Mesendoderm (in vitro differentiated cells): ENCODE data around the gene FBXO10.
A peak's percentile ranks its signal among the peaks of the same experiment; 100 is the strongest.
"Not testable (repeated sequence)": the region's sequence is repeated elsewhere in the genome, so short reads cannot be mapped to it uniquely, and the experiment has no call there.

ENCODE experiments used
- DNase-seq: peaks from one replicate; pipeline ENCODE4 v3.0.0; 2013
- H2AK5ac ChIP-seq: 2 replicates; pipeline ENCODE4 v1.6.1; 2013; ENCODE audit warnings: low read length, inconsistent platforms
- H2BK120ac ChIP-seq: 2 replicates; pipeline ENCODE4 v1.6.1; 2013; ENCODE audit warnings: low read depth, mild to moderate bottlenecking, low read length, moderate library complexity, mixed read lengths
- H2BK15ac ChIP-seq: replicated peaks from 2 replicates; pipeline ENCODE4 v1.6.1; 2013; ENCODE audit warnings: low read depth, mild to moderate bottlenecking, moderate library complexity
- H2BK5ac ChIP-seq: 2 replicates; pipeline ENCODE4 v1.6.1; 2013; ENCODE audit warnings: low read length, inconsistent platforms
- H3K18ac ChIP-seq: 2 replicates; pipeline ENCODE4 v1.6.1; 2013; ENCODE audit warnings: mild to moderate bottlenecking, low read length, mixed read lengths
- H3K23ac ChIP-seq: one replicate; pipeline ENCODE4 v1.6.1; 2013; ENCODE audit warnings: low read length
- H3K27ac ChIP-seq: 2 replicates; pipeline ENCODE4 v1.5.1; 2013; ENCODE audit warnings: low read depth, mild to moderate bottlenecking, inconsistent platforms, low read length, moderate library complexity
- H3K27me3 ChIP-seq: 2 replicates; pipeline ENCODE4 v1.6.1; 2013; ENCODE audit warnings: low read length, control low read depth, mild to moderate bottlenecking, inconsistent platforms; ENCODE audit not compliant: insufficient read depth, poor library complexity
- H3K36me3 ChIP-seq: 2 replicates; pipeline ENCODE4 v1.6.1; 2013; ENCODE audit warnings: low read length, inconsistent platforms; ENCODE audit not compliant: control insufficient read depth, insufficient read depth
- H3K4ac ChIP-seq: one replicate; pipeline ENCODE4 v1.6.1; 2013; ENCODE audit warnings: low read depth, mild to moderate bottlenecking, low read length, moderate library complexity
- H3K4me1 ChIP-seq: 2 replicates; pipeline ENCODE4 v1.6.1; 2013; ENCODE audit warnings: low read depth, low read length, inconsistent platforms; ENCODE audit not compliant: control insufficient read depth
- H3K4me2 ChIP-seq: 2 replicates; pipeline ENCODE4 v1.6.1; 2013; ENCODE audit warnings: low read length
- H3K4me3 ChIP-seq: 2 replicates; pipeline ENCODE4 v1.5.1; 2013; ENCODE audit warnings: mild to moderate bottlenecking, low read length
- H3K56ac ChIP-seq: one replicate; pipeline ENCODE4 v1.6.1; 2013; ENCODE audit warnings: low read length
- H3K79me1 ChIP-seq: 2 replicates; pipeline ENCODE4 v1.6.1; 2013; ENCODE audit warnings: low read length, inconsistent platforms
- H3K79me2 ChIP-seq: 2 replicates; pipeline ENCODE4 v1.6.1; 2013; ENCODE audit warnings: mild to moderate bottlenecking, low read length; ENCODE audit not compliant: control insufficient read depth, insufficient read depth
- H3K9ac ChIP-seq: 2 replicates; pipeline ENCODE4 v1.6.1; 2013; ENCODE audit warnings: low read length, inconsistent platforms
- H4K5ac ChIP-seq: one replicate; pipeline ENCODE4 v1.6.1; 2013; ENCODE audit warnings: low read length
- H4K8ac ChIP-seq: one replicate; pipeline ENCODE4 v1.6.1; 2013; ENCODE audit warnings: low read depth, mild to moderate bottlenecking, control low read depth, low read length, moderate library complexity
- WGBS: extraction: QIAGEN DNeasy Blood & Tissue Kit; methylation state at CpG from one replicate; pipeline ENCODE4 v1.1.7; 2013; ENCODE audit warnings: low lambda C conversion rate, missing lambda C conversion rate; ENCODE audit not compliant: insufficient coverage; ENCODE audit errors: extremely low coverage; 5-methylcytosine and 5-hydroxymethylcytosine counted together

FBXO10 gene

GRCh38 chr9:37602817-37603216, 26.6 kb upstream of the FBXO10 start:
- Histone ChIP-seq H4K5ac (no peak overlapping the region), H3K18ac (no peak overlapping the region), H2BK15ac (no peak overlapping the region), H3K36me3 (no peaks in the 10 kb centered on the region), H4K8ac (no peak overlapping the region), H2BK120ac (no peak overlapping the region), H3K56ac (no peak overlapping the region), H3K4me1 (no peaks in the 10 kb centered on the region), H3K9ac (no peak overlapping the region), H2AK5ac (no peak overlapping the region), H3K27ac (no peak overlapping the region), H3K4me3 (no peak overlapping the region), H3K79me2 (no peaks in the 10 kb centered on the region), H3K27me3 (no peaks in the 10 kb centered on the region), H3K4ac (no peak overlapping the region), H3K23ac (no peak overlapping the region), H3K79me1 (no peaks in the 10 kb centered on the region), H3K4me2 (no peak overlapping the region), H2BK5ac (no peak overlapping the region)
- DNase-seq: no peak
- WGBS: no CpG with 5 or more reads among the region's 5 CpGs

GRCh38 chr9:37602061-37602460, 25.9 kb upstream of the FBXO10 start:
- not testable (repeated sequence) for H3K4ac ChIP-seq, H4K8ac ChIP-seq, H3K23ac ChIP-seq, H3K27ac ChIP-seq, H3K4me1 ChIP-seq, H3K36me3 ChIP-seq, H3K4me3 ChIP-seq, H2AK5ac ChIP-seq, H3K79me1 ChIP-seq, H3K18ac ChIP-seq, H3K4me2 ChIP-seq, H3K9ac ChIP-seq, H2BK120ac ChIP-seq, H3K56ac ChIP-seq, H3K27me3 ChIP-seq, DNase-seq, H2BK15ac ChIP-seq, H3K79me2 ChIP-seq, H4K5ac ChIP-seq, H2BK5ac ChIP-seq
- WGBS: no CpG with 5 or more reads among the region's 4 CpGs

GRCh38 chr9:37596504-37596903, 20.3 kb upstream of the FBXO10 start:
- no peaks in the 10 kb centered on the region for H3K79me1 ChIP-seq
- no peak overlapping the region for H4K8ac ChIP-seq
- H3K23ac ChIP-seq: no peak overlapping the region
- no peak for DNase-seq
- H2BK120ac ChIP-seq: no peak overlapping the region
- H4K5ac ChIP-seq: no peak overlapping the region
- no peaks in the 10 kb centered on the region for H3K27me3 ChIP-seq
- no peak overlapping the region for H3K27ac ChIP-seq
- no peak overlapping the region for H3K4me3 ChIP-seq
- H3K4me2 ChIP-seq: no peak overlapping the region
- no peaks in the 10 kb centered on the region for H3K36me3 ChIP-seq
- no peak overlapping the region for H2BK5ac ChIP-seq
- no peaks in the 10 kb centered on the region for H3K4me1 ChIP-seq
- no peak overlapping the region for H3K56ac ChIP-seq
- H3K79me2 ChIP-seq: peaks cover 8% of the 10 kb centered on the region
- no peak overlapping the region for H3K18ac ChIP-seq
- no peak overlapping the region for H2BK15ac ChIP-seq
- no CpG with 5 or more reads among the region's 2 CpGs for WGBS
- H3K9ac ChIP-seq: no peak overlapping the region
- H2AK5ac ChIP-seq: no peak overlapping the region
- no peak overlapping the region for H3K4ac ChIP-seq

- Histone ChIP-seq H3K18ac (no peak overlapping the region), H3K4me2 (no peak overlapping the region), H3K56ac (no peak overlapping the region), H2BK120ac (no peak overlapping the region), H3K9ac (no peak overlapping the region), H3K27ac (no peak overlapping the region), H3K4ac (no peak overlapping the region), H3K27me3 (no peaks in the 10 kb centered on the region), H2BK15ac (no peak overlapping the region), H3K79me1 (peaks cover 2% of the 10 kb centered on the region), H3K4me3 (no peak overlapping the region), H3K23ac (no peak overlapping the region), H3K36me3 (no peaks in the 10 kb centered on the region), H4K8ac (no peak overlapping the region), H2BK5ac (no peak overlapping the region), H3K4me1 (no peaks in the 10 kb centered on the region), H3K79me2 (peaks cover 26% of the 10 kb centered on the region), H4K5ac (no peak overlapping the region), H2AK5ac (no peak overlapping the region)
- no peak for DNase-seq
- WGBS: no CpG with 5 or more reads among the region's 6 CpGs
Measured at GRCh38 chr9:37593883-37594448, 17.8 kb upstream of the FBXO10 start.

GRCh38 chr9:37592108-37592951, 16.1 kb upstream of the FBXO10 start, which contains the start of gene TOMM5:
TSS of gene TOMM5 (minus strand) at chr9:37592597. CDS start at chr9:37592532, 65 bp downstream.
- H3K79me2 ChIP-seq: peaks cover 29% of the 10 kb centered on the region

More at GRCh38 chr9:37592108-37592951, 16.1 kb upstream of the FBXO10 start, which contains the start of gene TOMM5:
- peak within 1 kb of the TSS; percentile 63 for H4K5ac ChIP-seq
- H3K27ac ChIP-seq: no peak within 1 kb of the TSS
- H3K36me3 ChIP-seq: peaks cover 2% of the 10 kb centered on the region
- H3K27me3 ChIP-seq: no peaks in the 10 kb centered on the region
- H3K4ac ChIP-seq: peak within 1 kb of the TSS; percentile 77
- no peak within 1 kb of the TSS for H2AK5ac ChIP-seq
- H4K8ac ChIP-seq: peak within 1 kb of the TSS; percentile 59
- H3K4me2 ChIP-seq: peak within 1 kb of the TSS; percentile 84
- peaks cover 4% of the 10 kb centered on the region for H3K79me1 ChIP-seq
- peak within 1 kb of the TSS; percentile 47 for H2BK5ac ChIP-seq
- peak within 1 kb of the TSS; percentile 25 for H3K18ac ChIP-seq
- peak within 1 kb of the TSS; percentile 55 for H2BK120ac ChIP-seq
- H3K56ac ChIP-seq: peak within 1 kb of the TSS; percentile 99
- no peak within 1 kb of the TSS for H2BK15ac ChIP-seq
- no peaks in the 10 kb centered on the region for H3K4me1 ChIP-seq
- peak within 1 kb of the TSS; percentile 77 for H3K4me3 ChIP-seq
- peak; percentile 95 for DNase-seq
- peak within 1 kb of the TSS; percentile 97 for H3K9ac ChIP-seq
- no CpG with 5 or more reads among the region's 72 CpGs for WGBS
- peak within 1 kb of the TSS; percentile 11 for H3K23ac ChIP-seq
